Astrocyte of the spinal cord (primary cell): ENCODE measurements around the gene PLXNA2.

Experiments
- DNase-seq: peaks from one replicate; pipeline ENCODE4 v3.0.0; 2011; ENCODE audit warnings: low read depth, low spot score
- H3K4me3 ChIP-seq: 2 replicates; pipeline ENCODE4 v1.5.1; 2011; ENCODE audit warnings: low read depth, mild to moderate bottlenecking, low read length, moderate library complexity
- CTCF ChIP-seq: IDR thresholded peaks from 2 replicates; pipeline ENCODE4 v1.5.1; 2012; ENCODE audit warnings: low read depth, mild to moderate bottlenecking, low read length, inconsistent platforms
- in situ Hi-C: cut with HindIII; loops from 2 replicates; pipeline ENCODE4 v1.10.0; 2017; ENCODE audit warnings: low sequenced_read_pairs

PLXNA2 gene

GRCh38 chr1:208083715-208084085 lies 160.5 kb downstream of the PLXNA2 start:
- TF ChIP-seq CTCF, result no peak
- in situ Hi-C loops, result no loop called here

GRCh38 chr1:208083016-208083714 lies 161.0 kb downstream of the PLXNA2 start:
- H3K4me3 ChIP-seq, result no peak overlapping the region
- in situ Hi-C loops, result no loop called here
- no peak for TF ChIP-seq CTCF
- DNase-seq, result no peak

More at GRCh38 chr1:208083715-208084085, 160.5 kb downstream of the PLXNA2 start:
- H3K4me3 ChIP-seq, result no peak overlapping the region
- no peak for DNase-seq

GRCh38 chr1:208081972-208082371 lies 162.2 kb downstream of the PLXNA2 start:
- in situ Hi-C loops, result no loop called here
- peak; percentile 49 for DNase-seq
- no peak overlapping the region for H3K4me3 ChIP-seq
- TF ChIP-seq CTCF, result peak; percentile 51

GRCh38 chr1:208080396-208081286 lies 163.5 kb downstream of the PLXNA2 start:
- TF ChIP-seq CTCF, result no peak
- in situ Hi-C loops, result no loop called here
- no peak for DNase-seq
- no peak overlapping the region for H3K4me3 ChIP-seq

GRCh38 chr1:208079161-208079560 lies 165.0 kb downstream of the PLXNA2 start:
- H3K4me3 ChIP-seq, result no peak overlapping the region
- TF ChIP-seq CTCF, result no peak
- in situ Hi-C loops, result no loop called here
- DNase-seq, result no peak

- TF ChIP-seq CTCF, result no peak
- in situ Hi-C loops, result no loop called here
- no peak overlapping the region for H3K4me3 ChIP-seq
- no peak for DNase-seq
These were observed 165.4 kb downstream of the PLXNA2 start for GRCh38 chr1:208078752-208079151.
